HG03095 (cell line): ENCODE results near the gene AURKB.
A peak's percentile ranks its signal among the peaks of the same experiment; 100 is the strongest.
"Not testable (repeated sequence)": the region's sequence is repeated elsewhere in the genome, so short reads cannot be mapped to it uniquely, and the experiment has no call there.

Source experiments
- ATAC-seq: cut with Tn5 transposase; IDR thresholded peaks from one replicate; pipeline ENCODE4 v1.9.1; 2021; ENCODE audit warnings: moderate library complexity; ENCODE audit not compliant: unreplicated experiment

The AURKB gene

GRCh38 chr17:8189041-8189710 lies 21.2 kb downstream of the AURKB start:
- no peak for ATAC-seq

GRCh38 chr17:8188263-8188839 lies 22.0 kb downstream of the AURKB start:
- no peak for ATAC-seq

DNA sequence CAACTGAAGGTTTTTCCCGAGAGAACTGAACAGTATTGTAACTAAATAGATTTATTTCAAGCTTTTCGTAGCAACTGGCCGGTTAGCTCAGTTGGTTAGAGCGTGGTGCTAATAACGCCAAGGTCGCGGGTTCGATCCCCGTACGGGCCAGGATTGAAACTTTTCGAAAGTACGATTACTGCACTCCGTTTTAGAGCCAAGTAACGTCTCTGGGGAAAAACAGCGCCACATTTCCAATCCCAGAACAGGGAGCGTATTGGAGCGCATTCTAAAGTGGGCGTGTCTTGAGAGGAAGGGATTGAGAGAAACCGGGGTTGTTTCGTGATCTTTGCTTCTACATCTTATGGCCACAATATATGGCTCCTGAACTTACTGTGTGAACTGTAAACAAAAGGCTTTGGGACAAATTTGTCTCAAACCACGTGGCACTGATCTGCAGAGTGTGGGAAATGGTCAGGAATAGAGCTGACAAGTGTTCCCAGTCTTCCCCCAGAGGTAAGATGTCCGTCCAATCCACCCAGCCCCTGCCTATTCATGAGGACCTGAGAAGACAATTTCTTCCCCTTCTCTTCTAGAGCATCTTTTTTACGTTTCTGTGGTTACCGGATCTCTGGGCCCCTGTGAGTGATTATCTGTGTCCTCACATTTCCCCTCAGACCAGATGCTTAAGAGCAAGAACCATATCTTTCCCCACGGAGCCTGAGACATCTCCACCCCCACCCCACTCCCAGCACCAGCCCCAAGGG lies 22.7 kb downstream of the AURKB start:
- no peak for ATAC-seq

DNA sequence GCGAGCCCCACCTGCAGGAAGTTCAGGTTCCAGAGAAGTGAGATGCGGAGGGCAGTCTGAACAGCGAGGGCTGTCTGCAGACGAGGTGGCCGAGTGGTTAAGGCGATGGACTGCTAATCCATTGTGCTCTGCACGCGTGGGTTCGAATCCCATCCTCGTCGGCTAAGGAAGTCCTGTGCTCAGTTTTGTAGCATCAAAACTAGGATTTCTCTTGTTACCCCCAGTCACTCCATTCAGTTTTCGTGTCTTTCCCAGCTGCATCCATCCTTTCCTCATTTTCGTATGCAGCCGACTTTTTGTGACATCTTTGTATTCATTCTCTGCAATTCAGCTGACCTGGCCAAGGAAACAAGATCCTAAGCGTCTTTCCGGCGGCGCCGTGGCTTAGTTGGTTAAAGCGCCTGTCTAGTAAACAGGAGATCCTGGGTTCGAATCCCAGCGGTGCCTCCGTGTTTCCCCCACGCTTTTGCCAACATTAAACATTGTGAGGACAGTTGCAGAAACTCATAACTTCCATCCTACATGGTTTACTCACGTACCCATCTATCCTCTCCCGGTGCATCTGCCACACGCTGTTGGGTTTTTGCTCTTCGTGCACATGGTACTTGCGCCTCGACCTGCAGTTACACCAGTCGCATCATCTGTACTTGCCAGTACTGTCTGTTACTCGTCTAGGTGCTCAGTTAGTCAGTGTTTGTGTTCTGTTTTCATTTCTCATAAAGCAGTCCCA lies 23.4 kb downstream of the AURKB start:
- no peak for ATAC-seq

- ATAC-seq = no peak
Measured at GRCh38 chr17:8186446-8186786, 24.0 kb downstream of the AURKB start.

GRCh38 chr17:8185582-8186445 lies 24.6 kb downstream of the AURKB start:
- ATAC-seq = no peak

- no peak for ATAC-seq
Measured at GRCh38 chr17:8176998-8177731, 33.2 kb downstream of the AURKB start.

DNA sequence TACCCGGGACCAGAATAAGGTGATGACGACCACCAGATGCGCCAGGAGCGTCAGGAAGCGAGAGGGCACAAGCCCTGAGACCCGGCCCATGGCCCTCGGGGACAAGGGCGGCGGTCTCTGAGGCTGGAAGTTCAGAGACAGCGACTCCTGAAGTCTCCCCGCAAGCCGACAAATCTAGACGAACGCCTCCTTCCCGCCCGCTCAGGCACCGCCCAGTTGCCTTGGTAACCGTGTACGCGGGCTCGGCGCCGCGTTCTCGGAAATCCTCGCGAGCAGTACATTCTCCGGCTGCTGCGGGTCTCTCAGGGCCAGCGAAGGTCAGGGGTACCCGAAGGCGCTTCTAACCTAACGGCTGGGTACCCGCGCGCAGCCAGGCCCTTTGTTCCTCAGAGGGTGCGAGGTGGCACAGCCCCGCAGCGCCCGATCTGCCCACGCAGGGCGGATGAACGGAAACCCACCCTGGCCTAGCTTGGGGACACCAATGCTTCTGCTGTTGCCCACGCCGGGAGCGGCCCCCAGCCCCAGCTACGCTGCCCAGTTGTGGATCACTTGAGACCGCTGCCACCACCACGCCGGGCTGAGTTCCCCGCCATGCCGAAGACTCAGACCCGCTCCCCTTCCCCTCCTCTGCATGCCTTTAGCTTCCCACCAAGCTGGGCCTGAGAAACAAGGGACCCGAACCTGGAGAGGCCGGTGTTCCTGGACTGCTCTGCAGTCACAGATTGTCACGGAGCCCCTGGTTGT lies 34.0 kb downstream of the AURKB start, which contains the start of gene TMEM107:
TSS of gene TMEM107 (minus strand) at position 184 of the 744 bp plus-strand sequence. CDS start at position 90, 94 bp downstream.
- ATAC-seq = peak; percentile 40

DNA sequence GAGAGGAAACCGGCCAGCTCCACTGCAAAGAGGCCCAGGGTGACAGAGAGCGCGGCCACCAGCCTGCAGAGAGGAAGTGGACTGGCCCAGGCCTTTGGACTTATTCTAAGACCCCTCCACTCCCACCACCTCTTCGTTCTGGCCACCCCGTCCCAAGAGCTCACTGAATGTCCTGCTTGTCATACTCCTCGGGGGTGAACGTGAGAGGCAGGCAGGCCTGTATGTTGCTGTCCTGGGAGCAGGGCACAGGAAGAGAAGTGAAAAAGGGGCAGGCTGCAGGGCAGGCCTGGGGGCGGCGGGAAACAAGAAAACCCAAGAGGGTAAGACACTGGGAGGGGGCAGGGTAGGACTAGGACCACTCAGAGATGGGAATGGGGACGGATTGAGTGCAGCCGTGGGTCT lies 34.6 kb downstream of the AURKB start:
- peak; percentile 10 for ATAC-seq

DNA sequence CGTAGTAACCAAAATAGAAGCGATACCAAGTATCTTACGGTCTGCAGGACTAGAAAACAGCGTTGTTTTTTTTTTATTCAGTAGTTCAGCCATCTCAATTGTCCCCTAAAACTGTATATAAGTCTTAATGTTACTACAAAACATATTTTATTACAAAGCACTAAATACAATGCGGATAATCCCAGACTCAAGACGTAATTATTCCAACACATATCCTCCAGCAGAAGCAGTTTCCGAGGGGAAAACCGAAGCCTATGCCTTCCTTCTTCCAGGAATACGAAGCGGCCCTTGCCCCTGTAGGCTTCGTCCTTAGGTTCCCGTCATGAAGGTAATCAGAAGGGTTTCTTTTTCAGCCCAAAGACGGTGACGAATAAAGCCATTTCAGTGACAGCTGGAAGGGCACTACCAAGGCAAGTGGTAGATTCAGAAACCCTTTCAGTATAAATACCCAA lies 36.5 kb downstream of the AURKB start:
- no peak for ATAC-seq

GRCh38 chr17:8173056-8173870 lies 37.1 kb downstream of the AURKB start:
- peak; percentile 50 for ATAC-seq

DNA sequence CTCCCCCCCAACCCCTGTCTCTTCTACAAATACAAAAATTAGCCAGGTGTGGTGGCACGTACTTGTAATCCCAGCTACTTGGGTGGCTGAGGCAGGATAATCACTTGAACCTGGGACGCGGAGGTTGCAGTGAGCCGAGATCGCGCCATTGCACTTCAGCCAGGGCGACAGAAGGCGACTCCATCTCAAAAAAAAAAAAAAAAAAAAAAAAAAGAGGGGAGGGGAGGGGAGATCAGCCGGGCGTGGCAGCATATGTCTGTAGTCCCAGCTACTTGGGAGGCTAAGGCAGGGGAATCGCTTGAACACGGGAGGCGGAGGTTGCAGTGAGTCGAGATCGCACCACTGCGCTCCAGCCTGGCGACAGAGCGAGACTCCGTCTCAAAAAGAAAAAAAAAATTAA lies 40.2 kb downstream of the AURKB start:
- ATAC-seq = not testable (repeated sequence)

DNA sequence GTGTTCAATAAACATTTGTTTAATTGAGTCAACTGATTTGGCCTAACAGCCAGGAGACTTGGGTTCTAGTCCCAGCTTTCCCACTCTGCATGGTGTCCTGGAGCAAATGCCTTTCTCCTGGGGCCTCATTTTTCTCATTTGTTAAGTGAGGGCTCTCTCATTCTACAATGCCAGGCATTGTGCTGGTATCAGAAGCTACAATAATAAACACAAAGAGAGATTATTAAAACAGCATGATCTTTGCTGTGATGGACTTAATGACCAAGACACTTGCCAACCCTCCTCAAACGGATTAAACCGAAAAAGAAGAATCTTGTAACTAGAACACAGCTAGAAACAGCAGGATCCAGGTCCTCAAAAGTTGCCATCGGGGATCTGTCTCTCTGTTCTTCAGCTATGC lies 42.8 kb downstream of the AURKB start:
- ATAC-seq = no peak

GRCh38 chr17:8166731-8167130 lies 43.6 kb downstream of the AURKB start:
- no peak for ATAC-seq

GRCh38 chr17:8164815-8165131 lies 45.6 kb downstream of the AURKB start:
- ATAC-seq = no peak

DNA sequence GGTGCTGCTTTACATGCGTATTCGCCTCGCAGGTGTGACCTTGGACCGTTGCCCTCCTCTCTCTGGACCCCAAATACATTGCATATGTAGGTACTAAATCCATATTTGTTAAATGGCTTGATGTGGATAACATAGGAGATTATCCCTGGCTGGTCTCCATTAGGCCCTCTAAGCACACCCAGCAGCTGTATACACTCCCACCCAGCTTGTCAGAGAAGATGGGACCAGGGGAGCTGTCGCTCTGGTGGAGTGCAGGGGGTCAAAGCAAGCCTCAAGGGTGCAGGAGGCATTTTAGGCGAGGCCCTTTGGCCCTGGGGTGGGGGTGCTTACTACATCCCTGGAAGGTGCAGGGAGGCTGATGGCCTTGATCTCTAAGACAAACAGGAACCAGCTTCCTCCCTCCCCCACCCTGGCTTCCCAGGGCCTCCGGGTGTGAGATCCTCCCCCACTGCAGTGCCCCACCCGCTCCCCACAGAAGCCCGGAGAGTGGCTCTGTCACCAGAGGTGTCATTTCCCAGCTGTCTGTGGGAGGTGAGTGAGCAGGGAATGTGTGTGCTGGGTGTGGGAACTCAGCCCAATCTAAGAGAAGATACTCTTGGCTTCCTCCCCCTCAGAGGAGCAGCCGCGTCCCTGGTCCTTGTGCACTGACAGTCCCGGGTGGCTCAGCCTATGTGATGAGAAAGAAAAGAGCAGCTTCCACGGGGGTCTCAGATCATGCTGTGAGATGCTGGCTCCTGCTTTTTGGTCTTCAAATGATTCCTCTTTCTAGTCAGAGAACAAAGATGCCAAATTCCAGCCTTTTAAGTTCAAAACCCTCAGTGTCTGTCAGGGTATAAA lies 46.2 kb downstream of the AURKB start:
- no peak for ATAC-seq
